Measurements from ENCODE around the gene DBN1.

Gene DBN1

GRCh38 chr5:177514541-177514940 lies 41.1 kb upstream of the DBN1 start:
- no peak for TF ChIP-seq CTCF (IDR thresholded peaks at IDR 0.05; ENCODE audit: borderline replicate concordance, control extremely low read depth, extremely low read depth, insufficient read depth, missing control alignments)
- in situ Hi-C loops (cut with MboI; ENCODE audit: low sequenced_read_pairs, unreplicated experiment) = no loop called here
- no peak for DNase-seq (ENCODE audit: low spot score)

GRCh38 chr5:177513500-177513899 lies 40.1 kb upstream of the DBN1 start:
- no peak for TF ChIP-seq CTCF (IDR thresholded peaks at IDR 0.05; ENCODE audit: borderline replicate concordance, control extremely low read depth, extremely low read depth, insufficient read depth, missing control alignments)
- DNase-seq (ENCODE audit: low spot score) = no peak
- in situ Hi-C loops (cut with MboI; ENCODE audit: low sequenced_read_pairs, unreplicated experiment) = no loop called here

GRCh38 chr5:177512736-177513380 lies 39.4 kb upstream of the DBN1 start:
- in situ Hi-C loops (cut with MboI; ENCODE audit: low sequenced_read_pairs, unreplicated experiment) = no loop called here
- no peak for DNase-seq (ENCODE audit: low spot score)
- no peak for TF ChIP-seq CTCF (IDR thresholded peaks at IDR 0.05; ENCODE audit: borderline replicate concordance, control extremely low read depth, extremely low read depth, insufficient read depth, missing control alignments)

- in situ Hi-C loops (cut with MboI; ENCODE audit: low sequenced_read_pairs, unreplicated experiment) = no loop called here
- no peak for DNase-seq (ENCODE audit: low spot score)
- TF ChIP-seq CTCF (IDR thresholded peaks at IDR 0.05; ENCODE audit: borderline replicate concordance, control extremely low read depth, extremely low read depth, insufficient read depth, missing control alignments) = no peak
Measured at GRCh38 chr5:177511796-177512675, 38.6 kb upstream of the DBN1 start.

- no peak for DNase-seq (ENCODE audit: low spot score)
- no peak for TF ChIP-seq CTCF (IDR thresholded peaks at IDR 0.05; ENCODE audit: borderline replicate concordance, control extremely low read depth, extremely low read depth, insufficient read depth, missing control alignments)
- in situ Hi-C loops (cut with MboI; ENCODE audit: low sequenced_read_pairs, unreplicated experiment) = no loop called here
Measured at GRCh38 chr5:177511181-177511580, 37.7 kb upstream of the DBN1 start.

GRCh38 chr5:177510567-177511053 lies 37.2 kb upstream of the DBN1 start:
- no peak for TF ChIP-seq CTCF (IDR thresholded peaks at IDR 0.05; ENCODE audit: borderline replicate concordance, control extremely low read depth, extremely low read depth, insufficient read depth, missing control alignments)
- in situ Hi-C loops (cut with MboI; ENCODE audit: low sequenced_read_pairs, unreplicated experiment) = no loop called here
- no peak for DNase-seq (ENCODE audit: low spot score)
